Testis (tissue), 2 donors: Measurements from ENCODE around the gene C6orf136.

ENCODE experiments used
- POLR2A ChIP-seq: fragments of 450-650 bp; IDR thresholded peaks from one replicate; pipeline ENCODE4 v1.6.1; 2017; ENCODE audit warnings: antibody characterized with exemption, mild to moderate bottlenecking, moderate library complexity
- TF ChIP-seq, protein P1 (sequence below), 3 experiments: fragments of 450-650 bp in 2 of 3; fragments of 200-600 bp in 1 of 3; sonication (generic) in 1 of 3; IDR thresholded peaks; one replicate each; pipeline ENCODE4 v1.5.1; 2016 to 2019; ENCODE audit warnings: antibody characterized with exemption in 3 of 3, mild to moderate bottlenecking in 2 of 3, moderate library complexity in 1 of 3

DNA sequence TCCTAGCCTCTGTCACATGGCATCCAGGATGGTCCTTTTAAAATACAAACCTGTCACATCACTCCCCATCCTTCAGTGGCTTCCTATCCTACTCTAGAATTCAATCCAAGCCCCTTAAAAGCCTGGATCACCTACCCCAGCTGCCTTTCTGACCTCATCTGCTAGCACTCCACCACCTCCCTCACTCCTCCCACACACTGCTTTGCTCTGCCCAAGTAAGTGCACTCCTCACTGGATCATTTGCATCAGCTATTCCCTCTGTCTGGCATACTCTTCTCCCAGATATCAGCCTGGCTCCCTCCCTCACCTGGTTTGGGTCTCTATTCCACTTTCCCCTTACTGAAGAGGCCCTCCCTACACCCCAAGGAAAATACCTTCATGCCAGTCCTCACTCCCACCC lies 10.5 kb downstream of the C6orf136 start:
- TF ChIP-seq, protein P1, sequence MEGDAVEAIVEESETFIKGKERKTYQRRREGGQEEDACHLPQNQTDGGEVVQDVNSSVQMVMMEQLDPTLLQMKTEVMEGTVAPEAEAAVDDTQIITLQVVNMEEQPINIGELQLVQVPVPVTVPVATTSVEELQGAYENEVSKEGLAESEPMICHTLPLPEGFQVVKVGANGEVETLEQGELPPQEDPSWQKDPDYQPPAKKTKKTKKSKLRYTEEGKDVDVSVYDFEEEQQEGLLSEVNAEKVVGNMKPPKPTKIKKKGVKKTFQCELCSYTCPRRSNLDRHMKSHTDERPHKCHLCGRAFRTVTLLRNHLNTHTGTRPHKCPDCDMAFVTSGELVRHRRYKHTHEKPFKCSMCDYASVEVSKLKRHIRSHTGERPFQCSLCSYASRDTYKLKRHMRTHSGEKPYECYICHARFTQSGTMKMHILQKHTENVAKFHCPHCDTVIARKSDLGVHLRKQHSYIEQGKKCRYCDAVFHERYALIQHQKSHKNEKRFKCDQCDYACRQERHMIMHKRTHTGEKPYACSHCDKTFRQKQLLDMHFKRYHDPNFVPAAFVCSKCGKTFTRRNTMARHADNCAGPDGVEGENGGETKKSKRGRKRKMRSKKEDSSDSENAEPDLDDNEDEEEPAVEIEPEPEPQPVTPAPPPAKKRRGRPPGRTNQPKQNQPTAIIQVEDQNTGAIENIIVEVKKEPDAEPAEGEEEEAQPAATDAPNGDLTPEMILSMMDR (IDR thresholded peaks at IDR 0.05), result no peak
- no peak for TF ChIP-seq POLR2A
